PC-9 (cell line): ENCODE data around the gene KRT33B. TPM values are rescaled to one million over a fixed set of nuclear protein-coding genes. Genes with fewer than 3 reads are reported as not detected.
A peak's percentile ranks its signal among the peaks of the same experiment; 100 is the strongest.

Source experiments
- BruUV-seq: library from RNA; stranded (reverse); fragments of 400-500 nt; replicated peaks from 2 replicates; lab custom pipeline; 2021; lab: Mats Ljungman, UMichigan
- CTCF ChIA-PET: fragments of 300-600 bp; sonication (Branson Sonifier 250); formaldehyde crosslinking; loops from one replicate; lab custom pipeline; 2022; ENCODE audit warnings: antibody characterized with exemption; lab: Charles Lee
- POLR2A ChIA-PET: fragments of 300-600 bp; sonication (Branson Sonifier 250); formaldehyde crosslinking; loops from one replicate; lab custom pipeline; 2022; ENCODE audit warnings: antibody characterized with exemption; ENCODE audit not compliant: unreplicated experiment; lab: Charles Lee
- DNase-seq, 2 experiments: peaks; one replicate each; pipeline versions ENCODE4 v3.0.0 to v3.0.0-alpha.2; 2015 to 2022; ENCODE audit warnings: mixed read lengths in 1 of 2
- H2AFZ ChIP-seq: fragments of 200-600 bp; sonication (generic); 2 replicates; pipeline ENCODE4 v1.8.1; 2017; ENCODE audit warnings: antibody characterized with exemption
- H3F3A ChIP-seq: fragments of 200-600 bp; sonication (generic); 2 replicates; pipeline ENCODE4 v1.8.1; 2017; ENCODE audit warnings: antibody characterized with exemption, mild to moderate bottlenecking, low read depth; ENCODE audit not compliant: insufficient read depth
- H3K27ac ChIP-seq: fragments of 200-600 bp; sonication (generic); 2 replicates; pipeline ENCODE4 v1.6.1; 2016; ENCODE audit warnings: mixed run types
- H3K27me3 ChIP-seq: fragments of 200-600 bp; sonication (generic); 2 replicates; pipeline ENCODE4 v1.6.1; 2016; ENCODE audit warnings: low read depth, mixed run types; ENCODE audit not compliant: insufficient read depth
- H3K36me3 ChIP-seq: fragments of 200-600 bp; sonication (generic); 2 replicates; pipeline ENCODE4 v1.6.1; 2016; ENCODE audit warnings: low read depth, mixed run types
- H3K4me1 ChIP-seq: fragments of 200-600 bp; sonication (generic); replicated peaks from 2 replicates; pipeline ENCODE4 v1.6.1; 2016; ENCODE audit warnings: mixed run types; ENCODE audit not compliant: insufficient read depth
- H3K4me2 ChIP-seq: fragments of 200-600 bp; sonication (generic); 2 replicates; pipeline ENCODE4 v1.6.1; 2017; ENCODE audit warnings: mixed run types
- H3K4me3 ChIP-seq: fragments of 200-600 bp; sonication (generic); 2 replicates; pipeline ENCODE4 v1.6.1; 2016; ENCODE audit warnings: mixed run types
- H3K79me2 ChIP-seq: fragments of 200-600 bp; sonication (generic); 2 replicates; pipeline ENCODE4 v1.6.1; 2017; ENCODE audit warnings: low read depth, mixed run types
- H3K9me2 ChIP-seq: fragments of 200-600 bp; sonication (generic); 2 replicates; pipeline ENCODE4 v1.8.1; 2017; ENCODE audit warnings: mild to moderate bottlenecking; ENCODE audit not compliant: insufficient read depth
- H3K9me3 ChIP-seq: fragments of 200-600 bp; sonication (generic); 2 replicates; pipeline ENCODE4 v1.8.1; 2016; ENCODE audit warnings: low read depth; ENCODE audit not compliant: insufficient read depth
- H4K20me1 ChIP-seq: fragments of 200-600 bp; sonication (generic); 2 replicates; pipeline ENCODE4 v1.8.1; 2017; ENCODE audit not compliant: insufficient read depth
- CTCF ChIP-seq: fragments of 200-600 bp; sonication (generic); conservative IDR thresholded peaks from 2 replicates; pipeline ENCODE4 v1.6.1; 2017; ENCODE audit warnings: mixed run types, antibody characterized with exemption, mild to moderate bottlenecking, moderate library complexity
- EZH2 ChIP-seq: fragments of 200-600 bp; sonication (generic); IDR thresholded peaks from 2 replicates; pipeline ENCODE4 v1.8.0; 2017; ENCODE audit warnings: antibody characterized with exemption, low read depth
- intact Hi-C: fragments of 100-400 bp; cut with micrococcal nuclease; formaldehyde crosslinking; loops from one replicate; pipeline ENCODE4 v1.10.0; 2022; ENCODE audit not compliant: unreplicated experiment
- total RNA-seq: library from RNA; stranded (reverse); gene quantifications from 2 replicates; pipeline ENCODE4 v1.2.3, GENCODE V29; 2021

Gene KRT33B
- total RNA-seq, 1 experiment from 2014 or later: not detected

- H3K27ac ChIP-seq: no peak overlapping the region
- peaks cover 9% of the 10 kb centered on the region; the same call in 1 of the 2 replicates for H3F3A ChIP-seq
- DNase-seq: no peak
- H3K79me2 ChIP-seq: no peaks in the 10 kb centered on the region
- no peaks in the 10 kb centered on the region for H3K9me2 ChIP-seq
- no TSS peak for BruUV-seq
- POLR2A ChIA-PET: no interaction called here
- intact Hi-C loops: no loop called here
- no peaks in the 10 kb centered on the region for H3K9me3 ChIP-seq
- H4K20me1 ChIP-seq: no peaks in the 10 kb centered on the region
- no peaks in the 10 kb centered on the region for H3K27me3 ChIP-seq
- TF ChIP-seq EZH2: no peak
- H3K4me1 ChIP-seq: peaks cover 26% of the 10 kb centered on the region
- no peak overlapping the region for H3K4me3 ChIP-seq
- CTCF ChIA-PET: no interaction called here
- H2AFZ ChIP-seq: no peak overlapping the region
- H3K36me3 ChIP-seq: no peaks in the 10 kb centered on the region
- H3K4me2 ChIP-seq: no peak overlapping the region
These were observed 41.6 kb upstream of the KRT33B start for GRCh38 chr17:41411072-41411840.

- POLR2A ChIA-PET: no interaction called here
- intact Hi-C loops: loop anchor here (2.0 to 5.0 kb wide), 2 partner anchors 142 to 605 kb away; no protein-coding TSS in a partner anchor
These were observed 37.6 kb upstream of the KRT33B start for GRCh38 chr17:41407226-41407625.

GRCh38 chr17:41406205-41406604, 36.6 kb upstream of the KRT33B start:
- H3K27me3 ChIP-seq: no peaks in the 10 kb centered on the region
- no peak overlapping the region for H3K4me2 ChIP-seq
- H4K20me1 ChIP-seq: no peaks in the 10 kb centered on the region
- H3K36me3 ChIP-seq: no peaks in the 10 kb centered on the region
- peak; percentile 27; the same call in 1 of the 2 replicates for TF ChIP-seq CTCF
- no peak for TF ChIP-seq EZH2
- H3K4me1 ChIP-seq: peaks cover 48% of the 10 kb centered on the region
- H3K79me2 ChIP-seq: no peaks in the 10 kb centered on the region
- no peak overlapping the region for H2AFZ ChIP-seq
- no TSS peak for BruUV-seq
- DNase-seq: peak; percentile 35 to 59
- CTCF ChIA-PET: interaction anchor here (0.5 to 0.7 kb wide), 3 partner anchors 142 to 604 kb away, joined by 3 to 8 read pairs (median 3); no protein-coding TSS in a partner anchor
- H3K9me2 ChIP-seq: no peaks in the 10 kb centered on the region
- no peaks in the 10 kb centered on the region for H3K9me3 ChIP-seq
- H3F3A ChIP-seq: peaks cover 32% of the 10 kb centered on the region
- H3K4me3 ChIP-seq: no peak overlapping the region
- H3K27ac ChIP-seq: no peak overlapping the region
- intact Hi-C loops: loop anchor here (2.0 to 5.0 kb wide), 2 partner anchors 143 to 604 kb away; no protein-coding TSS in a partner anchor
- POLR2A ChIA-PET: interaction anchor here (0.5 to 0.9 kb wide), 2 partner anchors 143 to 249 kb away, joined by 3 to 11 read pairs; no protein-coding TSS in a partner anchor

More at GRCh38 chr17:41407226-41407625, 37.6 kb upstream of the KRT33B start:
- no peak for TF ChIP-seq EZH2
- no peak for TF ChIP-seq CTCF
- Histone ChIP-seq H3K4me3 (no peak overlapping the region), H3K27ac (no peak overlapping the region), H3K4me2 (no peak overlapping the region), H3K79me2 (no peaks in the 10 kb centered on the region), H3K9me3 (no peaks in the 10 kb centered on the region), H2AFZ (no peak overlapping the region), H3K9me2 (no peaks in the 10 kb centered on the region), H3F3A (peaks cover 34% of the 10 kb centered on the region), H3K4me1 (peaks cover 45% of the 10 kb centered on the region), H3K36me3 (no peaks in the 10 kb centered on the region), H3K27me3 (no peaks in the 10 kb centered on the region), H4K20me1 (no peaks in the 10 kb centered on the region)
- CTCF ChIA-PET: interaction anchor here (1.3 kb wide), 1 partner anchor 142 kb away, joined by 3 read pairs; no protein-coding TSS in a partner anchor
- DNase-seq: no peak
- no TSS peak for BruUV-seq
